Thyroid gland (tissue), 4 donors: ENCODE measurements around the gene COASY. TPM values are rescaled to one million over a fixed set of nuclear protein-coding genes. Genes with fewer than 3 reads are reported as not detected.
"Not testable (repeated sequence)": the region's sequence is repeated elsewhere in the genome, so short reads cannot be mapped to it uniquely, and the experiment has no call there.

Source experiments
- DNase-seq, 2 donors: peaks; one replicate each; pipeline ENCODE4 v3.0.0-alpha.2; 2019
- H3K27ac ChIP-seq, 3 donors: fragments of 200-600 bp; sonication (generic); 1 replicate in 2 of 3; 2 replicates in 1 of 3; pipeline ENCODE4 v1.5.1; 2016 to 2019; ENCODE audit warnings: mild to moderate bottlenecking in 1 of 3, moderate library complexity in 1 of 3
- H3K27me3 ChIP-seq: fragments of 200-600 bp; sonication (generic); one replicate; pipeline ENCODE4 v1.5.1; 2019
- H3K36me3 ChIP-seq, 2 donors: fragments of 200-600 bp; sonication (generic); one replicate each; pipeline ENCODE4 v1.5.1; 2016 to 2019
- H3K4me1 ChIP-seq, 2 donors: fragments of 200-600 bp; sonication (generic); one replicate each; pipeline ENCODE4 v1.5.1; 2017 to 2019
- H3K4me3 ChIP-seq, 3 donors: fragments of 200-600 bp; sonication (generic); replicated peaks in 1 of 3; 1 replicate in 2 of 3; 2 replicates in 1 of 3; pipeline ENCODE4 v1.5.1; 2016; ENCODE audit warnings: mild to moderate bottlenecking in 1 of 3
- H3K9me3 ChIP-seq: fragments of 200-600 bp; sonication (generic); one replicate; pipeline ENCODE4 v1.5.1; 2017
- CTCF ChIP-seq, 6 experiments: fragments of 200-600 bp in 3 of 6; fragments of 450-650 bp in 3 of 6; sonication (generic) in 3 of 6; IDR thresholded peaks; one replicate each; pipeline ENCODE4 v1.5.1; 2016 to 2019; ENCODE audit warnings: antibody characterized with exemption in 6 of 6, mild to moderate bottlenecking in 2 of 6, inconsistent platforms in 1 of 6, moderate library complexity in 1 of 6
- POLR2A ChIP-seq, 2 donors: fragments of 450-650 bp; IDR thresholded peaks; one replicate each; pipeline ENCODE4 v1.6.1; 2017; ENCODE audit warnings: antibody characterized with exemption in 2 of 2, mild to moderate bottlenecking in 2 of 2, moderate library complexity in 1 of 2
- WGBS, 2 donors: methylation state at CpG; one replicate each; pipeline ENCODE4 v1.1.5; 2017; 5-methylcytosine and 5-hydroxymethylcytosine counted together
- intact Hi-C: fragments of 100-400 bp; cut with DNase I; formaldehyde crosslinking; loops from one replicate; pipeline ENCODE4 v1.15.1; 2023
- total RNA-seq, 4 donors: library from RNA; depleted of rRNA; stranded (reverse); fragments of >200 nt; gene quantifications; one replicate each; pipeline ENCODE4 v1.2.3, GENCODE V29; 2016

Gene COASY
- total RNA-seq, 4 donors from 2014 or later: 32.7 to 60.9 (median 48.7) TPM

DNA sequence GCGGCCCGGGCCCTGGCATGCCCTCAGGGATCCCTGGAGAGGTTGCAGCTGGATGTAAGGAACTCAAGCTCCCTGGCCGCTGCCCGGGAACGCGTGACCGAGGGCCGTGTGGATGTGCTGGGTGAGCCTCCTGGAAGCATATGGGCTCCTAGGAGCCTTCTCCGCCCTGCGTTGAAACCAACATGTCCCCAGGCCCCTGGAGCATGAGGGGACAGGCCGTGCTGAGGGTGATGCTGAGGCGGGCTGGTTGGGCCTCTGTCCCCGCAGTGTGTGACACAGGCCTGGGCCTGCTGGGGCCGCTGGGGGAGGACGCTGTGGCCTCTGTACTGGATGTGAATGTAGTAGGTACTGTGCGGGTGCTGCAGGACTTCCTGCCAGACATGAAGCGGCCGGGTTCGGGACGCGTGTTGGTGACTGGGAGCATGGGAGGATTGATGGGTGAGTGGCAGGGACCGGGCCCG lies 14.9 kb upstream of the COASY start:
- H3K4me3 ChIP-seq: no peak overlapping the region
- no peaks in the 10 kb centered on the region for H3K27me3 ChIP-seq
- peaks cover 10 to 11% of the 10 kb centered on the region in 2 donors for H3K4me1 ChIP-seq
- H3K36me3 ChIP-seq: peaks cover 9 to 20% of the 10 kb centered on the region in 2 donors
- no peaks in the 10 kb centered on the region for H3K9me3 ChIP-seq
- TF ChIP-seq POLR2A (IDR thresholded peaks at IDR 0.05): no peak
- TF ChIP-seq CTCF (IDR thresholded peaks at IDR 0.05): no peak
- 74% methylated on average over 15 to 23 of the region's 23 CpGs for WGBS, 2 donors
- DNase-seq: no peak
- no peak overlapping the region for H3K27ac ChIP-seq
- intact Hi-C loops: no loop called here

DNA sequence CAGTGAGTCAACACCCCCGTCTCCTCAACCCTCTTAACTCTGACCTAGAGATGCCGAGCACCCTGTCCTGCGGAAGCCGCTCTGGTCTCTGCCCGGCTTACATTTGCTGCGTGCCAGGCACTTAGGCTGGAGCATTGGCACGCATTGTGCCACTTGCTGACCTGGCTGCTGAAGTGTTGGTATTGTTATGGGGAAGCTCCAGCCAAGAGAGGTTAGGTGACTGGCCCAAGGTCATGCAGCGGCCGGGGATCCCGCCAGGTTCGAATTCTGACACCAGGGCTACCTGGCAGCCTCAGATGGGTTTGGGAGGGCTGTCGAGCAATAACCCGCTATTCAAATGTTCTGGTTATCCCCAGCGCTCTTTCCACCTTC lies 14.3 kb upstream of the COASY start:
- Histone ChIP-seq H3K4me1 (peaks cover 10 to 11% of the 10 kb centered on the region in 2 donors), H3K4me3 (no peak overlapping the region), H3K27ac (no peak overlapping the region), H3K36me3 (peaks cover 5 to 17% of the 10 kb centered on the region in 2 donors), H3K9me3 (no peaks in the 10 kb centered on the region), H3K27me3 (no peaks in the 10 kb centered on the region)
- DNase-seq: no peak
- TF ChIP-seq POLR2A (IDR thresholded peaks at IDR 0.05): no peak
- no peak for TF ChIP-seq CTCF (IDR thresholded peaks at IDR 0.05)
- intact Hi-C loops: no loop called here
- WGBS, 2 donors: 85 to 86% methylated on average over 10 to 13 of the region's 14 CpGs

DNA sequence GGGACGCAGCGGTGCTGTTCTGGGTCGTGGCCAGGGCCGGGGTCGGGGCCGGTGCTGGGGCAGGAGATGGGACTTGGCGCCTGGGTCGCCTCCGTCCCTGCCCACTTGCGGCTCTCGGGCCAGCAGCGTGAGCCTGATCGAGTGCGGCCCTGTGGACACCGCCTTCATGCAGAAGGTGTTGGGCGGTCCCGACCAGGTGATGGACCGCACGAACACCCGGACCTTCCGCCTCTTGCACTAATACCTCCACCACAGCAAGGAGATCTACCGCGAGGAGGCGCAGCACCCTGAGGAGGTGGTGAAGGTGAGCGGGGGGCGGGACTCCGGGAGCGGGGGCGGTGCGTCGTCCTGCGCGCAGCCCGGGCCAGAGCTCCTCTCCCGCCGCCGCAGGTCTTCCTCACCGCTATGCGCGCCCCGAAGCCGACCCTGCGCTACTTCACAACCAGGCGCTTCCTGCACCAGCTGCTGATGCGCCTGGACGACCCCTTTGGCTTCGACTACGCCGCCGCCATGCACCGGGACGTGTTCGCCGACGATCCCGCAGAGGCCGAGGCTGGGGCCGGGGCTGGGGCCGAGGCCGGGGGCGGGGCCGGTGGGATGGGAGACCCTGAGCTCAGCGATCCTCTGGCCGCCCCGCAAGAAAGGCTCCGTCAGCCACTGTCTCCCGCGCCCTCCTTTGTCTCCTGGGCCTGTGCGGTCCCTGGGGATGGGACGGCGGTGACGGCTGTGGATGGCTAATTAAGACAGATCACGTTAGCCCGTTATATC lies 13.7 kb upstream of the COASY start:
- Histone ChIP-seq H3K36me3 (peaks cover 0 to 11% of the 10 kb centered on the region in 2 donors), H3K27me3 (no peaks in the 10 kb centered on the region), H3K4me3 (peak overlapping the region in 1 of 3 donors; percentile 31), H3K4me1 (peaks cover 10 to 11% of the 10 kb centered on the region in 2 donors), H3K9me3 (no peaks in the 10 kb centered on the region), H3K27ac (no peak overlapping the region)
- 19 to 28% methylated on average over 7 to 22 of the region's 74 CpGs for WGBS, 2 donors
- peak in 1 of 2 donors; percentile 26 for TF ChIP-seq POLR2A (IDR thresholded peaks at IDR 0.05)
- TF ChIP-seq CTCF (IDR thresholded peaks at IDR 0.05): peak in 5 of 6 experiments; percentile 36 to 75 (median 64)
- intact Hi-C loops: no loop called here
- peak; percentile 93 to 94 for DNase-seq

DNA sequence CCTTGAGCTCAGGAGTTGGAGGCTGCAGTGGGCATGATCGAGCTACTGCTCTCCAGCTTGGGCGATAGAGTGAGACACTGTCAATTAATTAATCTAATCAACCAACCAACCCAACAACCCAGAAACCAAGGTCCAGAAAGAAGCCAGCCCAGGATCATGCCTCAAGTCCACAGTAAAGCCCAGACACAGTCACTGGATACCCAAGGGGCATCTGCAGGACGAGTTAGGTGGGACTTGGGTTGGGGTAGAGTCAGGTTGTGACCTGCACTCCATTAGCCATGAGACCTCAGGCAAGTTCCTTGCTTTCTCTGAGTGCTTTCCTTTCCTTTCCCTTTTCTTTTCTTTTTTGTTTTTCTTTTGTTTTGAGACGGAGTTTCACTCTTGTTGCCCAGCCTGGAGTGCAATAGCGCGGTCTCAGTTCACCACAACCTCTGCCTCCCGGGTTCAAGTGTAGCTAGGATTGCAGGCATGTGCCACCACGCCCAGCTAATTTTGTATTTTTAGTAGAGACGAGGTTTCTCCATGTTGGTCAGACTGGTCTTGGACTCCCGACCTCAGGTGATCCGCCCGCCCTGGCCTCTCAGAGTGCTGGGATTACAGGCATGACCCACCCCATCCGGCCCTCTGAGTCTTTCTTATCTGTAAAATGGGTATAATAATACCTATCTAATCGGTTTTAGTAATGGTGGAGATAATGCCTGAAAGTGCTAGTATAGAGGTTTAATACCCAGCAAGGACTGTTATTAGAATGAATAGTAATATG lies 12.8 kb upstream of the COASY start:
- intact Hi-C loops: no loop called here
- Histone ChIP-seq H3K4me1 (peaks cover 16 to 18% of the 10 kb centered on the region in 2 donors), H3K27me3 (no peaks in the 10 kb centered on the region), H3K36me3 (peaks cover 0 to 4% of the 10 kb centered on the region in 2 donors), H3K4me3 (no peak overlapping the region), H3K27ac (no peak overlapping the region), H3K9me3 (no peaks in the 10 kb centered on the region)
- no peak for DNase-seq
- WGBS, 2 donors: 79 to 80% methylated on average over 14 of the region's 14 CpGs
- TF ChIP-seq CTCF (IDR thresholded peaks at IDR 0.05) (no peak), POLR2A (IDR thresholded peaks at IDR 0.05) (no peak)

DNA sequence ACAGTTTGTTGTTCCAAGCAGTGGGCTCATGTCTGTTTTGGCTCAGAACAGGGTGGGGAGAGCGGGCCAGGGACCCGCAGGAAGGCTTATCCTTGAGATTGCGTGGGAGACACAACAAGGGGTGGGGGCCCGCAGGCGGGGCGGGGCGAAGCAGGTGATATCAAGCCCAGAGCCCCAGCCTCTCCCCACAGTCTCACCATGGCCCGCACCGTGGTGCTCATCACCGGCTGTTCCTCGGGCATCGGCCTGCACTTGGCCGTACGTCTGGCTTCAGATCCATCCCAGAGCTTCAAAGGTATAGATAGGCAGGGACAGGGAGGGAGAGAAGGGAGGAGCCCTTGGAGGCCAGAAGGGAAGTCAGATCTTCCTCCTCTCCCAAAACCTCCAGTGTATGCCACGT lies 9.2 kb upstream of the COASY start, which contains the start of gene HSD17B1:
TSS of gene HSD17B1 (plus strand) at position 188 of the 400 bp plus-strand sequence. CDS start at position 199, 11 bp downstream.
- 94 to 95% methylated on average over 8 to 15 of the region's 15 CpGs for WGBS, 2 donors
- H3K4me3 ChIP-seq: peak within 1 kb of the TSS in 1 of 3 donors; percentile 74
- peaks cover 23 to 26% of the 10 kb centered on the region in 2 donors for H3K4me1 ChIP-seq
- H3K27ac ChIP-seq, DNase-seq, H3K27me3 ChIP-seq, H3K9me3 ChIP-seq, H3K36me3 ChIP-seq, intact Hi-C loops: not testable (repeated sequence)
